8988T (cell line): ENCODE data around the gene SERINC5.
"Not testable (repeated sequence)": the region's sequence is repeated elsewhere in the genome, so short reads cannot be mapped to it uniquely, and the experiment has no call there.

ENCODE experiments used
- DNase-seq: peaks from one replicate; pipeline ENCODE4 v3.0.0; 2011

Gene SERINC5

DNA sequence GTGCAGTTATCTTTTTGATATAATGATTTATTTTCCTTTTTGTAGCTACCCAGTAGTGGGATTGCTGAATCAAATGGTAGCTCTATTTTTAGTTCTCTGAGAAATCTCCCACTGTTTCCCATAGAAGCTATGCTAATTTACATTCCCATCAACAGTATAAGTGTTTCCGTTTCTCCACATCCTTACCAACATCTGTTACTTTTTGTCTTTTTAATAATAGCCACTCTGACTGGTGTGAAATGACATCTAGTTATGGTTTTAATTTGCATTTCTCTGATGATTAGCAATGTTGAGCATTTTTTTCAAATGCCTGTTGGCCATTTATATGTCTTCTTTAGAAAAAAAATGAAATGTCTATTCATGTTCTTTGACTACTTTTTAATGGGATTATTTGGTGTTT lies 94.7 kb downstream of the SERINC5 start:
- DNase-seq: no peak

DNA sequence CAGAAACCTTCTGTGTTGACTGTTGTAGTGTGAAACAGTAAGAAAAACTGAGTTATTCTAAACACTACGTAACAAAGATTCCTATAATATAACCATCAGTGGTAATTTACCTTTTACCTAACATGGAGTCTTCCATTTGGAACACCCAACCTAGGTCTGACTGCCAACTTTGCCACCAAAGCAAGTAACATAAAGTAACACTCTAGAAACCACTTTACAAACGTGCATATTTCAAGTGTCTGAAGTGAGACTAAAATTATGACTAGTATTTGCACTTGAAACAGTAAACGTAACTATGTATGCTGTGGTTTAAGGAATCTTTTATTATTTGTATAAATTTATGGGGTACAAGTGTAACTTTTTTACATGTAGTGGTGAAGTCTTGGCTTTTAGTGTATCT lies 95.6 kb downstream of the SERINC5 start:
- no peak for DNase-seq

DNA sequence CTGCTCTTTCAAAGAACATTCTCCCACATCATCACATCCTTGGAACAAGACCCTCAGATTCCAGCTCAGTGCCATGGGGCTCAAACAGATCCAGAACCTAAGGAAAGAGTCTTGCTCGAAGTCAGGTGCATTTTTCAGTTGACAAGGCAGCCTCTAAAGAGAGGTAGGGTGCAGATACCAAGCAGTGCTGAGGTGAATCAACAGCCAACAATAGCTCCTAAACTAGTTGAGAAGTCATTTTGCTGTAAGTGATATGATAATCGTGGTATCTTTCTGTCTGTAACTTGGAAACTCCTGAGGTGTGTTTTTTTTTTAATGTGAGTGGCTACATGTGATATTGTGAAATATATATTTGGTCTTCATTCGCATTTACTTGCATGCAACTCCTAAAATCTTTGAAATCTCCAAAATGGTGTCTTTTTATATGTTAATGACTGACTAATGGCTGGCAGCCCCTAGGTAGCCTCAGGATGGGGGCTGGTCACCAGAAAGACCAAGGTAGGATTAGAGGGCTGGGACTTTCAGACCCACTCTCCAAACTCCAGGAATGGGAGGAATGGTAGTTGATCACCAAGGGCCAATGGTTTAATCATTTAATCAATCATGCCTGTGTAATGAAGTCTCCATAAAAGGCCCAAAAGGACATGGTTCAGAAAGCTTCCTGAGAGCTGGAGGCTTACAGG lies 96.6 kb downstream of the SERINC5 start:
- no peak for DNase-seq

DNA sequence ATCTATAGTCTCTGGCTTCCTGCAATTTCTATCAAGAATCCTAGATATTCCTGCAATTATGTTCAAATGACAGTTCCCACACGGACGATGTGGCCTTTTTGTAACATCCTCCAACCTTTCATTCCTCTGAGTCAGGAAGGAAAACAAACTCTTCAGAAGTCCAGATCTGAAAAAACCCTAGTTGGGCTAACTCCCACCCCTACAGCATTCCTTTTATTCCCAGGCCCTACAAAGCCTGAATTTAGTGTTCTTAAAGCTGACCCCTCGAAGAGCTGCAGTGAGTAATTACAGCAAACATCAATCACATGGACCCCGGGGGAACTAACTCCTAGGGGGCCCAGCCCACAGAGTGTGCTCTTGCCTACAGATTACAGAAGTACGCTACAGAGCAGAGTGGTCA lies 99.7 kb downstream of the SERINC5 start:
- no peak for DNase-seq

DNA sequence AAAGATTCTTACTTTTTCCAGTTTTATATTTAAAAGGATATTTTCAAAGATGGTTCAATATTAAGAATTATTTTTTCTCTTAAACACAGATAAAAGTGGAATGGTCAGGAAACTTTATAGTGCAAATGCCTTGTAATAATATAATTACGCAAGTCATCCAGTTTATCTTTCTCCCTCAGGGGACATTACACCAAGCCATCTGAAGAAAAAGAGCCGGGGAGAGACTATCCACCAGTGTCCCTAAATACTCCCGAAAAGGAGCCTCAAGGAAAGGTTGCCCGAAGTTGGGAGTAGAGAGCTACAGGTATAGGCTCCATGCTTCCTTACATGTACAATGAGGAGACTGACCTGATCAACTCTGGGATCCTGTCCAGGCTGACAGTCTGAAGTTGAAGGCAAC lies 101.1 kb downstream of the SERINC5 start:
- DNase-seq: no peak

DNA sequence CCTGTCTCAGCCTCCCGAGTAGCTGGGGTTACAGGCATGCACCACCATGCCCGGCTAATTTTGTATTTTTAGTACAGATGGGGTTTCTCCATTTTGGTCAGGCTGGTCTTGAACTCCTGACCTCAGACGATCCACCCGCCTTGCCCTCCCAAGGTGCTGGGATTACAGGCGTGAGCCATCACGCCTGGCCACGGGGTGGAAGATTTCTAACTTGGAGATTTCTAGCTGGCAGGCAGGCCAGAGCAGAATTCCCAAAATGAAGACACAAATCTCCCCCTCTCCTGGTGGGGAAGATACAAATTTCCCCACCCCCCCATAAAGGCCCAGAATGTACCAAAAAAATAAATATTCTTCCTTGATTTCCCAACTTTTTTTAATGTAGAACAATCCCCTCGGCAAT lies 101.6 kb downstream of the SERINC5 start:
- DNase-seq: not testable (repeated sequence)

DNA sequence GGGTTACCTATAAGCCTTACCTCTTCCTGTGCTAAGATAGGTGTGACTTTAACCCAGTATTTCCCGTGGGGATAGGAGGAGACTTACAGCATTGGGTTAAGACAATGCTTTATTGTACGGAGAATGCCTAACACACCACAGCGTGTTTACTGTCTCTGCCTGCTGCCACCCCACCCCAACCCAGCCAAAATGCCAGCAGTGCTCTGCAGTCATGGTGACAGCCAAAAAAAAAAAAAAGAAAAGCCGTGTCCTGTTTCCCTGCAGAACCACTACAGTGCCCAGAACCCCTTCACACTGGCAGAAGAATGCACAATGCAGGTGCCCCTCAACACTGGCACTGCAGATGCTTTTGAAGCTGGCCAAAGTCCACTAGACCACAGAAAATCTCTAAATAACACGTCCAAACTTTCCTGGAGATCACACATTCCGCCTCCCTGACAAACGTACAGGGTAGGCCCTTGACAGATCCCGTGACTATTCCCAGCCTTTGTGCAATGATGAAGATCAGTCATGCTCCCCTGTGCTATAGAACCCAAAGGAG lies 102.2 kb downstream of the SERINC5 start:
- no peak for DNase-seq

DNA sequence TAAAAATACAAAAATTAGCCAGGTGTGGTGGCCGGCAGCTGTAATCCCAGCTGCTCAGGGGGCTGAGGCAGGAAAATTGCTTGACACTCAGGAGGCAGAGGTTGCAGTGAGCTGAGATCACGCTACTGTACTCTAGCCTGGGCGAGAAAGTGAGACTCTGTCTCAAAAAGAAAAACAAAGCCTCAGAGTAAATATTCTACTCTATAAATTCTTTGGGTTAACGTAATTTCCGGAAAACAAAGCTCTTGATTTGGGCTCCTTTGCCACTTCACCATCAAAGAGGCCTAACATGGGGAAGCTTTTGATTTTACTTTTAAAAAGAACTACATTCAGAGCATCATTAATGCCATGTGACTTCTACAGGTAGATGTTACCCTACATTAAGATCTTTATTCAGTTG lies 103.1 kb downstream of the SERINC5 start:
- no peak for DNase-seq

DNA sequence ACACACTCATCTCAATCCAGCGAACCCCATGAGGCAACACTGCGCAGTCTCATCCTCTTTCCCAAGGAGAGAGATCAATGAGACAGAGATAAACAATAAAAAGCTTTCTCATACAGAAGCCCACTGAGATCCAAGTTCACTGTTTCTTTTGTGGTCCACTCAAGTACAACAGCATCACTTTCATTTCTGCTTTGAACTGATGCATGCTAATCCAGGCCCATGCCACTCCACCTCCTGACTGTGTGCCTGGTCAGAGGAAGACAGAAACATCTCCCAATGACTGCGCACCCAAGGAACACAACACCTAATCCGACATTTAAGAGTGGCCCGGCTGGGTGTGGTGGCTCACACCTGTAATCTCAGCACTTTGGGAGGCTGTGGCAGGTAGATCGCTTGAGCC lies 104.0 kb downstream of the SERINC5 start:
- DNase-seq: no peak

DNA sequence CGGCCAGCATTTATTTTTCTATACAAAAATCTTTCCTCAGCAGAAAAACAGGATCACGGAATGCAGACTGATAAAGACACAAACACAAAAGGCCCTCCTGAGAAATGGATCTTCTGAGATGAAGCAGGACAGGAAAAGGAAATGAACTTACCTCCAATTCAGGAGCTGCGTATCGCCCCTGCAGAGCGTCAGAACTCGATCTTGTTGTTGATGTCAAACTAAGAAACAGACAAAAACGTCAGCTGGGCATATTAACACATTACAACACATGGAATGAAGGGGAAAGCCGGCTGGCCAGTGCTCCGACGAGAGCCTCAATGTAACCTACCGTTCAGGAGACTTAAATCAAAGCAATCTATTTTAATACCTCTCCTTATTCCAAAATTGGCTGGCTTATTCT lies 105.1 kb downstream of the SERINC5 start:
- DNase-seq: no peak

DNA sequence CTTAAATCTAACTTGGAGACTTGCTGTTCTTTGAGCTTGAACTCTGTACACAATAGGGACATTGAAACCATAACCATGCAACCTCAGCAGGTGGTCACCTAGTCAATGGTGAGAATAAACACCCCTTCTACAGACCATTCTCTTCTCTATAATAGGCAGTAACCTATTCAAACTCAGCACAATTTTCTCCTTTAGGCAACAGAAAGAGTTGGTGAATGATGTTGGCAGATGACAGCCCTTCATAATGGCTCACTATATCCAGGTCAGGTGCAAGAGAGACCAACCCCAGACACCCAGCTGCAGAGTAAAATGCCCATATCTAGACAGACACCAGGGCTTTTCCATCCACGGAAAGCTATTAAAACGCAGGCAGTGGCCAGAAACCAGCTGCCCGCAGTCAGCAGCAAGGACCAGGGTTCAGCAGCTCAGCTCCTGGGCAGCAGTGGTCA lies 106.7 kb downstream of the SERINC5 start:
- no peak for DNase-seq

DNA sequence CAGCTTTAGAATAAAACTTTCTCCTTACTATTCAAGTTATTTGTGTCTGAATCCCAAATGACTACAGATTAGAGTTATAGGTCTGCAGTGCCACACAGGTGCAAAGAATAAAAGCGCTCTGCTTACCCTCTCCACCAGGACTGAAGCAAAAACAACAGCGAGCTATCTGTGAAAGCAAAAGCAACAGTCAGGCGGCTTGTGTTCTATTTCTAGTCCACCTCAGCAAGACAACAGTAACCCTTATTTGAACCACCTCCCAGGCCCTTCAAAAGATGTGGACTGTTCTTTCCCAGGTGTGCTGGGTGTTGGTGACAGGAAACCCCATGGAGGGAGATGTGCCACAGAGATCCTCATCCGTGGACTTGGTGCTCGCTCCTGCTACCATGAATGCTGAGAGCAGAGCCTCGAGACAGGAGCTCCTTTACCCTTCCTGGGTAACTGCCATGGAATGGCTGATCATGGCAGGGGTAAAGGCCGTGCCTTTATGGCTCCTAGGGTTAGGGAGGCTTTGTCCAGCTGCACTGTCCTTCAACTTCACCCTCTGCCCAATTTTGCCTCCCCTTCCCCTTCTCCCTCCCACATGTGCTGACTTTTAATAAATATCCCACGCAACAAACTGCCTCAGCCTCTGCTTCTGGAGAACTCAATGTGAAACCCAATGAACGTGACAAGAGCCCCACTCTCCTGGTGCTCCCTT lies 108.6 kb downstream of the SERINC5 start:
- no peak for DNase-seq

DNA sequence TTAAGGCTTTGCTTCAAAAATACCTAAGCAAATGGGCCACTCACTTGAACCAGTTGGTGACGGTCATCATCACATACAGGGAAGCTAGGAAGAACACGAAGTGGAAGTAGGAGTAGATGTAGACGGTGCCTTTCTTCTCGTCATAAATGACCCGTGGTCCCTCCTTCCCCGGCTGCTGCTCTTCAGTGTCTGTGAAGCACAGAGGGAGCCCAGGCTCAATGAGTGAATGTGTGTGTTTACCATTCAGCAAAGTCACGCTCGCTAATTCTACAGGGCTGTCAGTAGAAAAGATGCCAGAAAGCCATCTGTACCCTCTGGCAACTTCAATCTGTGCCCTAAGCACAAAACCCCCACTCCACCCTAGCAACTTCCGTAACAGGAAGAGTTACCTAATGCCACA lies 109.8 kb downstream of the SERINC5 start:
- DNase-seq: no peak

DNA sequence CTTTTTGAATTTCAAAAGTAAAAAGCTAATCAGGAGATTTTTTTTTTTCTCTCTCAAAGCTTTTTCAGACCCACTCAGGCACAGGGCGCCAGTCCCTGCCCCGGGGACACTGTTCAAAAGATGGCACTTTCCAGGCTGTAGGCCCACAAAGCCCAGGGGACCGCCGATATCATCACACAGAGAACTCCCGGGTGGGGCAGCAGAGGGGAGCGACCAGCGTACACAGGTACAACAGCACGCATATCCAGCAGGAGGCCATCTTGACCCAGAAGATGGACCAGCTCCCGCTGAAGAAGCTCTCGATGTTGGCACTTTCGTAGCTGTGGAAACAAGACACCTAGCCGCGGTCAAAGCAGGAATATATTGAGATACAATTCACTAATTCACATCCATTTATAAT lies 112.4 kb downstream of the SERINC5 start:
- DNase-seq: no peak

DNA sequence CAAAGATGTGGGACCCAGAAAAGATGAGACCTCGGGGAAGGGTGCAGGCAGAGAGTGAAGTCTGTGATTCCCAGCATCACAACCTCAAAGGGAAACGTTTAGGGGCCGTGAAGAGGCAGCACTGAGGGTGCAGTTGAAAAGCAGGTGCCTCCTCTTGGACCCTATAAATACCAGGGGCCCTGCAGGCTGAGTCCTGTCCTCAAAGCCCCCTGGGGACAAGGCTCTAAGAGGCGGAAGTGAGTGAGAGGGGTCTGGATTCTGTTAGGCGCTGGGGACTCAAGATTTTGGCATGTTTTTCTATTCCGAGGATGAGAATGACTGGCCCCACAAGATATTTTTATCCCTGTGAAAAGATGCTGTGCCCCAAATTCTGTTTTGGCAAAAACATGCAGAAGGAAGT lies 112.9 kb downstream of the SERINC5 start:
- no peak for DNase-seq

DNA sequence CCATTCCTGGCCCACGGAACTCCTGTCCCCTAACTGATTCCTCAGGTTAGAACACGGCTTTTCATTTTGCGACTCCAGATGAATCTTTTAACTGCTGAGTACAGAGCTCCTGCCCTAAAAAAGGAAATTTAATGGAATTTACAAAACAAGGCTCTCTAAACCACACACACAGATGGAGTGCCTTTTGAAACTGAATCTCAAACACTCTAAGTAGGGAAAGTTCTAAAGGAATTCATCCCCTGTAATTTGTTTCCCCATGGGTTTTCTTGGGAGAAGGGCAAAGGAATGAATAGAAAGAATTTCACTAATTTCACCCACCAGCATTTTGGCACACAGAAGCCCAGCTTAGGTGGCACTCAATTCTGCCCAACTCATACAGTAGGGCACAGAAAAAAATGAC lies 114.2 kb downstream of the SERINC5 start:
- no peak for DNase-seq

DNA sequence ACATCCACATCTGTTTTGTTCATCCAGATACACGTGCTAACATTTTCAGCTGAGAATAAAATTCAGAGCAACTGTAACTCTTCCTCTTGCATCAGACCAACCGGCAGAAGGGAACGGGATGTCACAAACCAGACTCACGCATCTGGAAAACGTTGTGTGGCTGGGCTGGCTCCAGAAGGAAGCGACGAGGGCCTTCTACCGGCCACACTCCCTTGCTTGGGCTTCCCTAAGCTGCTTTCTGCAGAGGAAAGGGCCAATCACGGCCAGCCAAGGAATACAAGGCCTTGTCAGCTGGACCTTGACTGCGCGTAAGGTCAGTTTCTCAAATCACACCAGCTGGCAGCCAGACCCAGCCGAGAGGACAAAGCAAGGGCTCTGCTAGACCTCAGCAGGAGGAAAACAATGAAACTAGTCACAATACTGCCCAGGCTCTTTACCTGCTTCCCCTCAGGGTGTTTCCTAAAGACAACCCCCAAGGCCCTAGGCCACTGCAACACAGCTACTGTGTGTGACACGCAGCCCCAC lies 114.6 kb downstream of the SERINC5 start:
- DNase-seq: no peak

DNA sequence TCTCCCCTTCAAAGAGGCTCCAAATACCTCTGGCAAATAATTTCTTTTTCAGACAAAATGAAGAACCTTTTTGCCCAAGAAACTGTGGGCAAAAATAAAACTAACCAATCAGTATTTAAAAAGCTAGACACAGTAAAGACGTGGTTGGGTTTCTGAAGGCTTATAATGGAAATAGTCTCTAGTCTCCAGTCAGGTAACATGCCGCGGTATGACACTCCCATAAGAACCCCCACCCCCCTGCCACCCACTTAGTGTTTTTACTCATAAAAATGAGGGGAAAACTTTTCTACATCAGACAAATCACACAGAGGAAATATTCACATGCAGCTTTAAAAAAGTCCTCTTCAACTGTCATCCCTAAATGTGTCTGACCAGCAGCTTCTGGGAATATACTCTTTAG lies 115.4 kb downstream of the SERINC5 start:
- no peak for DNase-seq

DNA sequence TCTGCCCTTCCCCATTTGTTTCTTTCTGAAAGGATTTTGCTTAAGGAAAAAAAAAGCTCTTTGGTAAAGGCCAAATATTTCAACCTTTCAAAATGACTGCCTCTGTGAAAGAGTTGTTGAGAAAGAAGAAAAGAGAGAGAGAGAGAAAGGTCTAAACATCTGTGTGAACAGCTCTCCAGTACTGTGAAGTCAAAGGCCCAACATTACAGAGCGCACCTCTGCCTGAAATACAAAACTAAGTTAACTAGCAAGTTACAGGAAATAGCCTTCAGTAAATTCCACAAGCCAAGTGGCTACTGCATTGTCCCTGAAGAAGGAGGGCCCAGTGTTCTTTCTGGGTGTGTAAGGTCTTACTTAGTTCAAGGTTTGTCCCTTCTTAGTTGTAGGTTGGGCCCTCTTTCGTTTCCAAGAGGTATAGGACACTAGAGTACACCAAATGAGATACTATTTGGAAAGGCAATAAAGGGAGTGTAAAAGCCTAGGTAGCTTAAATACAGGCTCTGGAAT lies 116.3 kb downstream of the SERINC5 start:
- DNase-seq: no peak

DNA sequence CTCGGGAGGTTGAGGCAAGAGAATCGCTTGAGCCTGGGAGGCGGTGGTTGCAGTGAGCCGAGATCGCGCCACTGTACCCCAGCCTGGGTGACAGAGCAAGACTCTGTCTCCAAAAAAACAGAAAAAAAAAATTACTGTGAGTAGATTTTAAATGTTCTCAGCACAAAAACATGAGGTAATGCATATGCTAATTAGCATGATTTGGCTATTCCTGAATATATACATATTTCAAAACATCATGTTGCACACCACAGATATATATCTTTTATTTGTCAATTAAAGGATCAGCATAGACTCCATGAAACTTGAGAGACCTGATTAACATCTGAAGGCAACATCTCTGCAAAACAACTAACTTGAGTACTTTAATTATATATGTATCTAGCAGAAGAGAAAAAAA lies 117.4 kb downstream of the SERINC5 start:
- no peak for DNase-seq

DNA sequence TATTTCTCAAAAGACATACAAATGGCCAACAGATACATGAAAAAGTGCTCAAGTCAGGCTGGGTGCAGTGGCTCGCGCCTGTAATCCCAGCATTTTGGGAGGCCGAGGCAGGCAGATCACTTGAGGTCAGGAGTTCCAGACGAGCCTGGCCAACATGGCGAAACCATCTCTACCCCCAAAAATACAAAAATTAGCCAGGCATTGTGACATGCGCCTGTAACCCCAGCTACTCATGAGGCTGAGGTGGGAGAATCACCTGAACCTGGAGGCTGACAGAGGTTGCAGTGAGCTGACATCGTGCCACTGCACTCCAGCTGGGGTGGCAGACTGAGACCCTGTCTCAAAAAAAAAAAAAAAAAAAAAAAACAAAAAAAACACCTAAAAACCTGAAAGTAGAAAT lies 119.0 kb downstream of the SERINC5 start:
- not testable (repeated sequence) for DNase-seq

DNA sequence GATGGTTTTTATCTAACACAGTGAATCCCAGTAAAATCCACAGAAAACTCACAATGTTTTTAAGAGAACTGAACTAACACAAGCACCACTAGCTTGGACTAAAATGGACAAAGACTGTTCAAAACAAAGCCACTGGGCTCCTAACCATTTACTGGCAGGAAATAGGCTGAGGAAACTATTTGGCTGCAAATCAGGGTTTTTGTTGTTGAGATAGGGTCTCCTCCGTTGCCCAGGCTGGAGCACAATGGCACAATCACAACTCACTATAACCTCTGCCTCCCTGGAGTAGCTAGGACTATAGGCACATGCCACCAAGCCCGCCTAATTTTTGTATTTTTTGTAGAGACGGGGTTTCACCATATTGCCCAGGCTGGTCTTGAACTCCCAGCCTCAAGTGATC lies 121.0 kb downstream of the SERINC5 start:
- no peak for DNase-seq

DNA sequence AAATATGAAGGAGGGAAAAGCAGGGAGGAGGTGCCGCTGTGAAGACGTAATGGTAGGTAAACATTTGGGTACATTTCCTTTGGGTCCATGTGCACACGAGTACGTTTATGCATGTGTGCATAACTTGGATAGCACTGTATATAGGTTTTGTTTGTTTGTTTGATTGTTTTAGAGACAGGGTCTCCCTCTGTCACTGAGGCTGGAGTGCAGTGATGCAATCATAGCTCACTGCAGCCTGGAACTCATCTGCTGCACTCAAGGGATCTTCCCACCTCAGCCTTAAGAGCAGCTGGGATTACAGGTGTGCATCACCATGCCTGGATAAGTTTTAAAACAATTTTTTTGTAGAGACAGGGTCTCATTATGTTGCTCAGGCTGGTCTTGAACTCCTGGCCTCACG lies 126.7 kb downstream of the SERINC5 start:
- DNase-seq: no peak

DNA sequence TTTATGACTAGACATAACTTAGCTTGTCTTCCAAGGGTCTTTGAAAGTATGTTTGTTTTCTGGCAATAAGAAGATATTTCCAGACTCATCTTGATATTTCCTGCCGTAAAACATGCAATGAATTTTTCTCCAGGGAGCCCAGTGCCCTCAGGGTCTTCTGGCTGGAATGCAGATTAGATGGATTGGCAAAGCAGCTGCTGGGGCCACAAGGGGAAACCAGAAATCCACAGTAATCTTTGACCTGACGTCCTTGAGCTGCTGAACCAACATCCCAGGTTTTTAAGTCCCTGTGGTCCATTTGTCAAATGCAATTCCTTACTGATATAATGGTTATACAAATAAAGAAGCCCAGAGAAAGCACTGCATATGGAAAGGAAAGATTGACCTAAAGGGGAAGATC lies 127.7 kb downstream of the SERINC5 start:
- no peak for DNase-seq
